Breast epithelium (tissue), 4 donors: ENCODE data around the gene ABCC5. TPM values are rescaled to one million over a fixed set of nuclear protein-coding genes. Genes with fewer than 3 reads are reported as not detected.

ENCODE experiments used
- DNase-seq, 2 donors: peaks; one replicate each; pipeline ENCODE4 v3.0.0-alpha.2; 2019; ENCODE audit warnings: low spot score in 2 of 2
- H3K27ac ChIP-seq, 2 donors: fragments of 200-600 bp; sonication (generic) in 1 of 2; one replicate each; pipeline ENCODE4 v1.5.1; 2016 to 2019; ENCODE audit warnings: mild to moderate bottlenecking in 1 of 2
- H3K27me3 ChIP-seq, 2 donors: fragments of 200-600 bp; sonication (generic) in 1 of 2; one replicate each; pipeline versions ENCODE4 v1.5.1 to v1.6.0; 2017 to 2019; ENCODE audit warnings: control low read depth in 1 of 2, mild to moderate bottlenecking in 1 of 2
- H3K36me3 ChIP-seq: fragments of 200-600 bp; one replicate; pipeline ENCODE4 v1.5.1; 2019
- H3K4me1 ChIP-seq, 2 donors: fragments of 200-600 bp; sonication (generic); one replicate each; pipeline ENCODE4 v1.5.1; 2016 to 2019; ENCODE audit warnings: control low read depth in 1 of 2
- H3K4me3 ChIP-seq, 3 donors: fragments of 200-600 bp; sonication (generic); 1 replicate in 2 of 3; 2 replicates in 1 of 3; pipeline ENCODE4 v1.5.1; 2016 to 2019; ENCODE audit warnings: mild to moderate bottlenecking in 3 of 3, moderate library complexity in 2 of 3
- H3K9me3 ChIP-seq, 2 donors: fragments of 200-600 bp; sonication (generic) in 1 of 2; one replicate each; pipeline ENCODE4 v1.5.1; 2016 to 2019; ENCODE audit warnings: control low read depth in 1 of 2
- CTCF ChIP-seq, 3 donors: fragments of 450-650 bp; IDR thresholded peaks; one replicate each; pipeline ENCODE4 v1.5.1; 2016 to 2017; ENCODE audit warnings: antibody characterized with exemption in 3 of 3, mild to moderate bottlenecking in 3 of 3, moderate library complexity in 3 of 3
- POLR2A ChIP-seq: fragments of 450-650 bp; IDR thresholded peaks from one replicate; pipeline ENCODE4 v1.6.1; 2016; ENCODE audit warnings: antibody characterized with exemption, mild to moderate bottlenecking, moderate library complexity
- POLR2AphosphoS5 ChIP-seq, 3 donors: sonication (generic); formaldehyde crosslinking; IDR thresholded peaks; one replicate each; pipeline ENCODE4 v1.6.1; 2017; ENCODE audit warnings: antibody characterized with exemption in 3 of 3
- intact Hi-C: fragments of 100-400 bp; cut with DNase I; formaldehyde crosslinking; loops from one replicate; pipeline ENCODE4 v1.15.1; 2023; ENCODE audit warnings: low total_unique reads
- total RNA-seq, 3 donors: library from RNA; depleted of rRNA; stranded (reverse); fragments of >200 nt; gene quantifications; one replicate each; pipeline ENCODE4 v1.1.0, GENCODE V29; 2016

The ABCC5 gene
- total RNA-seq, 3 donors from 2014 or later: 21.0 to 29.9 (median 21.8) TPM

GRCh38 chr3:183975981-183976662 lies 41.6 kb downstream of the ABCC5 start:
- Histone ChIP-seq H3K27ac (no peak overlapping the region), H3K9me3 (no peaks in the 10 kb centered on the region), H3K36me3 (no peaks in the 10 kb centered on the region), H3K4me3 (no peak overlapping the region), H3K4me1 (no peaks in the 10 kb centered on the region), H3K27me3 (no peaks in the 10 kb centered on the region)
- intact Hi-C loops: no loop called here
- no peak for DNase-seq
- TF ChIP-seq POLR2AphosphoS5 (IDR thresholded peaks at IDR 0.05) (no peak), POLR2A (no peak), CTCF (IDR thresholded peaks at IDR 0.05) (no peak)

- Histone ChIP-seq H3K4me1 (no peaks in the 10 kb centered on the region), H3K36me3 (no peaks in the 10 kb centered on the region), H3K27ac (no peak overlapping the region), H3K4me3 (no peak overlapping the region), H3K9me3 (no peaks in the 10 kb centered on the region), H3K27me3 (no peaks in the 10 kb centered on the region)
- intact Hi-C loops: no loop called here
- TF ChIP-seq CTCF (IDR thresholded peaks at IDR 0.05) (no peak), POLR2A (no peak), POLR2AphosphoS5 (IDR thresholded peaks at IDR 0.05) (no peak)
- no peak for DNase-seq
These were observed 48.9 kb downstream of the ABCC5 start for GRCh38 chr3:183968666-183969245.

GRCh38 chr3:183967693-183968092 lies 50.0 kb downstream of the ABCC5 start:
- DNase-seq: no peak
- no peaks in the 10 kb centered on the region for H3K36me3 ChIP-seq
- H3K4me1 ChIP-seq: no peaks in the 10 kb centered on the region
- no peaks in the 10 kb centered on the region for H3K9me3 ChIP-seq
- intact Hi-C loops: no loop called here
- H3K27ac ChIP-seq: no peak overlapping the region
- no peaks in the 10 kb centered on the region for H3K27me3 ChIP-seq
- H3K4me3 ChIP-seq: no peak overlapping the region
- TF ChIP-seq POLR2AphosphoS5 (IDR thresholded peaks at IDR 0.05): no peak
- TF ChIP-seq CTCF (IDR thresholded peaks at IDR 0.05): no peak
- TF ChIP-seq POLR2A: no peak

GRCh38 chr3:183966361-183966791 lies 51.3 kb downstream of the ABCC5 start:
- no peak overlapping the region for H3K4me3 ChIP-seq
- no peaks in the 10 kb centered on the region for H3K27me3 ChIP-seq
- H3K36me3 ChIP-seq: no peaks in the 10 kb centered on the region
- TF ChIP-seq POLR2A (no peak), POLR2AphosphoS5 (IDR thresholded peaks at IDR 0.05) (no peak), CTCF (IDR thresholded peaks at IDR 0.05) (no peak)
- no peak overlapping the region for H3K27ac ChIP-seq
- no peaks in the 10 kb centered on the region for H3K9me3 ChIP-seq
- intact Hi-C loops: no loop called here
- H3K4me1 ChIP-seq: no peaks in the 10 kb centered on the region
- peak in 1 of 2 donors; percentile 19 for DNase-seq

GRCh38 chr3:183962807-183963206 lies 54.9 kb downstream of the ABCC5 start:
- no peak overlapping the region for H3K4me3 ChIP-seq
- intact Hi-C loops: no loop called here
- H3K4me1 ChIP-seq: no peaks in the 10 kb centered on the region
- TF ChIP-seq POLR2A: no peak
- TF ChIP-seq CTCF (IDR thresholded peaks at IDR 0.05): no peak
- no peak for TF ChIP-seq POLR2AphosphoS5 (IDR thresholded peaks at IDR 0.05)
- H3K9me3 ChIP-seq: no peaks in the 10 kb centered on the region
- no peak for DNase-seq
- H3K27me3 ChIP-seq: no peaks in the 10 kb centered on the region
- no peak overlapping the region for H3K27ac ChIP-seq
- no peaks in the 10 kb centered on the region for H3K36me3 ChIP-seq
